Stimulated activated CD4-positive, alpha-beta T cell treated with anti-CD3 and anti-CD28 coated beads, TNF-alpha, amount 100 ng/mL, for 1 hour (primary cell): ENCODE results near the gene FBXL13.
"Not testable (repeated sequence)": the region's sequence is repeated elsewhere in the genome, so short reads cannot be mapped to it uniquely, and the experiment has no call there.

Experiments used
- DNase-seq, 3 donors: peaks; one replicate each; pipeline ENCODE4 v3.0.0-alpha.2; 2020; ENCODE audit warnings: low read depth in 3 of 3, low spot score in 1 of 3

The FBXL13 gene

GRCh38 chr7:102988088-102988487, 86.5 kb downstream of the FBXL13 start:
- DNase-seq: no peak

- DNase-seq: no peak
Observed at GRCh38 chr7:102985176-102985783, 89.3 kb downstream of the FBXL13 start.

DNA sequence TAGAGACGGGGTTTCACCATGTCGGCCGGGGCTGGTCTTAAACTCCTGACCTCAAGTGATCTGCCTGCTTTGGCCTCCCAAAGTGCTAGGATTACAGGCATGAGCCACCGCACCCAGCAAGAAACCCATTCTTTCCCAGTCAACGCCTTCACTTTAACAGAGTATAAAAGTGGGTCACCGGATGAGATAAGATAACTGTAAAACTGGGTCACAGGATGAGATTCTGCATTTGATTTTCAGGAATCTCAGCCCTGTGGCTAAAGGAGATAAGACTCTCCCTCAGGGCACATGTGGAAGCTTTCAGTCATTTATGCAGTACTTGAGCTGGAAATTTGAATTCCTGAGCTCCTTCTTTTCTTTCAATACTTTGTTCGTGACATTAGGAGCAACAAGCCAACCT, 91.0 kb downstream of the FBXL13 start:
- DNase-seq: no peak

GRCh38 chr7:102982235-102982634, 92.4 kb downstream of the FBXL13 start:
- no peak for DNase-seq

DNA sequence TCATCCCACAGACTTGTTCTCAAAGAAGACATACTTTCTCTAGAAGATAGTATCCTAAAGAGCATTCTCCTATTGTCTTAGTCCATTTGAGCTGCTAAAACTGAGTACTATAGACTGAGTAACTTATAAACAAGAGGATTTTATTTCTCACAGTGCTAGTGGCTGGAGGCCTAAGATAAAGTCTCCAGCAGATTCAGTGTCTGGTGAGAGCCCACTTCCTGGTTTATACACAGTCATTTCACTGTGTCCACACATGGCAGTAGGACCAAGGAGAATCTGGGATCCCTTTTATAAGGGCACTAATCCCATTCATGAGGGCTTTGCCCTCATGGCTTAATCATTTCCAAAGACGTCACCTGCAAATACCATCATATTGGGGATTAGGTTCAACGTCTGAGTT, 93.1 kb downstream of the FBXL13 start:
- DNase-seq: no peak

DNA sequence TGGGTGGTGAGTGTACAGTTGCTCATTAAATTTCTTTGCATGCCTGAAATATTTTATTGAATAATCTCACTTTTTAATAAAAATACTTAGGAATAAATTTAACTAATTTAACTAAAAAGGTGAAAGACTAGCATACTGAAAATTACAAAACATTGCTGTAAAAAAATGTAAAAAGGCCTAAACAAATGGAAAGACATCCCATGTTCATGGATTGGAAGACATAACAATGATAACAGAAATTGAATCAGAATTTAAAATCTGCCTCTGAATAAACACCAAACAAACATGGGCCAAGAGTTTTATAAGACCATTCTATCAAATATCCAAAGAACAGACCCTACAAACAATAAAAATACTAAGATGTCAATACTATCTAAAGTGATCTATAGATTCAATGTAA, 94.9 kb downstream of the FBXL13 start:
- DNase-seq: no peak

DNA sequence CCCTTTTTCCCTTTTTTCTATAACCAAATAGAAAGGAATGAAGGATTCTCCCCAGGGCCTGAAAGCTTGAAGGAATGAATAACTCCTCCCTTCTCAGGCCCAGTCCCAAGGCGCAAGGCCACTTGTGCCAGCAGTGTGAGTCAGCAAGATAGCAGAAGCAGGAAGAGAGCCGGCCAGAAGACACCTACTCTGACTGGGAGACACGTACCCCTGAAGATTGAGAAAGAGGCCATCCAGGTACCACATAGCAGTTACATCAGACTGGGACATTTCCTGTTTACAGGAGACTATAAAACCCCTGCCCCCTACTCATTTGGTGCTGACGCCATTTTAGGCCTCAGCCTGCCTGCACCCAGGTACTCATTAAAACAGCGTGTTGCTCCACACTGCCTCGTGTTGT, 96.3 kb downstream of the FBXL13 start:
- no peak for DNase-seq

- not testable (repeated sequence) for DNase-seq
Observed at GRCh38 chr7:102977586-102977985, 97.0 kb downstream of the FBXL13 start.

DNA sequence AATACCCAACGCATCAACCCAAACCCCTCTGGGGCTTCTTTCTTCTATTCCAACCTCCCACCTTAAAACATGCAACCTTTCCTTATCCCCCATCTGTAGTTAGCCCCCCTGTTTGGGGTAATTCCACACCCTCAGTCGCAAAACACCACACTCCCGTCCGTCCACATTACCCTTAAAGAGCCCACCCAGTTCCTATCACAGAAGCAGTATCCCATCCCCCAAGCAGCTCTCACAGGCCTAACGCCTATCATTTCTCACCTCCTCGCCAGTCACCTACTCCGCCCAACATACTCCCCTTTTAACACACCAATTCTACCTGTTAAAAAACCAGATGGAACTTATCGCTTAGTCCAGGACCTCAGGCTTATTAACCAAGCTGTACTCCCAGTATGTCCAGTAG, 98.1 kb downstream of the FBXL13 start:
- no peak for DNase-seq

- no peak for DNase-seq
Observed at GRCh38 chr7:102975854-102976253, 98.7 kb downstream of the FBXL13 start.

DNA sequence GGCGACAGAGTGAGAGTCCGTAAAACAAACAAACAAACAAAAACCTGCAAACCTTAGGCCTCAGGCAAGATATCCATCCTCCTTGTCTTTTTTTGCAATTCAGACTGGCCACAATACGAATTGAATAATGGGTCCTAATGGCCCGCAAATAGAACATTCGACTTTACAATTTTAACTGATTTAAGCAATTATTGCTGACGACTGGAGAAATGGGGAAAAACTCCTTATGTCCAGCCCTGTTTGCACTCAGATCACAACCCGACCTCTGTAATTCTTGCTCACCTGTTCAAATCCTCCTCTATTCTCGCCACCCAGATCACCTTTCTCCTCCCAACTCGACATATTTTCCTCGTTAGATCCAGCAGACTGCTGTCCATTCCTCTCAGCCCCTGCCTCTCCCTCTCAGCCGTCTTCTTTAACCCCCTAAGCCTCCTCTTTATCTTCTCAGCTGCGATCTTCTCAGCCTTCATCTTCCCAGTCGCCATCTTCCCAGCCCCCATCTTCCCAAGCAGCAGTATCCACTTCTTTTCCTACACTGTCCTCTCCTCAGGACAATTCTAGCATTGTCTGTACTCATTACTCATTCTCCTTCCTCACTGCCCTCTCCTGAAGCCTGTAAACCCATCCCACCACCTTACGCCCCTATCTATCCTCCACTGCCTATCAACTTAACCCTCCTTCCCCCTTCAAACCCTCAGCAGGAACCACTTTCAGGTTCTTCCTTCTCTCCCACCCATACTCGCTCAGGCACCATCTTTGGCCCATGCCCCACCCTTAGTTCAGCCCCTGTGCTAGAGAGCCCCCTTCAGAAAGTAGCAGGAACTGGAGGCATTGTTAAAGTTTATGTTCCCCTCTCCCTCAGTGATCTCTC, 100.0 kb downstream of the FBXL13 start:
- DNase-seq: no peak

- DNase-seq: no peak
Observed at GRCh38 chr7:102973096-102973802, 101.3 kb downstream of the FBXL13 start.

DNA sequence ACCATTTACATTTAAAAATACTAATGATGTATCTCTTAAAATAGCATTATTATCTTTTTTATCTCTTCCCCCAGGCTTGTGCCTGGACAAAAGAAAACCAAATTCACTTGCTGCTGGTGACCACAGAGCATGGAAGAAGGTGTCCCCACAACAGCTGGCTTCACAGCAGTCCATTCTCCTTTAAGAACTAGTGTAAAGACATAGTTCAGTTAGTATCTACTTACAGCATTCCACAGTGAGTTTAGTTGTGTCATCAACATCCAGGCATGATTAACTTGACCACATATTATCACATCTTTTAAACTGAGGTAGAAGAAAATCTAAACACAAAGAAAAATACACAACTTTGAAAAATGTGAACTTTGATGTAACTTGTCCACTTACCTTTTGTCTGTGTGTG, 106.8 kb downstream of the FBXL13 start:
- DNase-seq: no peak

- DNase-seq: no peak
Observed at GRCh38 chr7:102966465-102966864, 108.1 kb downstream of the FBXL13 start.

GRCh38 chr7:102961993-102962392, 112.6 kb downstream of the FBXL13 start:
- DNase-seq: not testable (repeated sequence)

DNA sequence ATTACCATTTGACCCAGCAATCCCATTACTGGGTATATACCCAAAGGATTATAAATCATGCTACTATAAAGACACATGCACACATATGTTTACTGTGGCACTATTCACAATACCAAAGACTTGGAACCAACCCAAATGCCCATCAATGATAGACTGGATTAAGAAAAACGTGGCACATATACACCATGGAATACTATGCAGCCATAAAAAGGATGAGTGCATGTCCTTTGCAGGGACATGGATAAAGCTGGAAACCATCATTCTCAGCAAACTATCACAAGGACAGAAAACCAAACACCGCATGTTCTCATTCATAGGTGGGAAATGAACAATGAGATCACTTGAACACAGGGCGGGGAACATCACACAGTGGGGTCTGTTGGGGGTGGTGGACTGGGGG, 116.6 kb downstream of the FBXL13 start:
- DNase-seq: not testable (repeated sequence)

DNA sequence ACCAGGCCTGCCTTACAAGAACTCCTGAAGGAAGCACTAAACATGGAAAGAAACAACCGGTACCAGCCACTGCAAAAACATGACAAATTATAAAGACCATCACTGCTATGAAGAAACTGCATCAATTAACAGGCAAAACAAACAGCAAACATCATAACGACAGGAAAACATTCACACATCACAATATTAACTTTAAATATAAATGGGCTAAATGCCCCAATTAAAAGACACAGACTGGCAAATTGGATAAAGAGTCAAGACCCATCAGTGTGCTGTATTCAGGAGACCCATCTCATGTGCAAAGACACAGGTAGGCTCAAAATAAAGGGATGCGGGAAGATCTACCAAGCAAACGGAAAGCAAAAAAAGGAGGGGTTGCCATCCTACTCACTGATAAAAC, 120.2 kb downstream of the FBXL13 start:
- DNase-seq: not testable (repeated sequence)

- no peak for DNase-seq
Observed at GRCh38 chr7:102953406-102953805, 121.2 kb downstream of the FBXL13 start.

DNA sequence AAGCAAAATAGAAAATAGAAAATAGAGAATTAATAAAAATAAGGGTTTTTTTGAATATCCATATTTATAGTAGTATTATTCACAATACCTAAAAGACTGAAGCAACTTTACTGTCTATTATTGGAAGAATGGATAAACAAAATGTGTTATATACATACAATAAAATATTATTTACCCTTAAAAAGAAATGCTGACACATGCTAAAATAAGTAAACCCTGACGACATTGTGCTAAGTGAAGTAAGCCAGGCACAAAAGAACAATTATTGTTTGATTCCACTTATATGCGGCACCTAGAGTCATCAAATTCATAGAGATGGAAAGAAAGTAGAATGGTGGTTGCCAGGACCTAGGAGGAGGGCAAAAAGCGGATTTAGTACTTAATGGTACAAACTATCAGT, 122.8 kb downstream of the FBXL13 start:
- DNase-seq: no peak

DNA sequence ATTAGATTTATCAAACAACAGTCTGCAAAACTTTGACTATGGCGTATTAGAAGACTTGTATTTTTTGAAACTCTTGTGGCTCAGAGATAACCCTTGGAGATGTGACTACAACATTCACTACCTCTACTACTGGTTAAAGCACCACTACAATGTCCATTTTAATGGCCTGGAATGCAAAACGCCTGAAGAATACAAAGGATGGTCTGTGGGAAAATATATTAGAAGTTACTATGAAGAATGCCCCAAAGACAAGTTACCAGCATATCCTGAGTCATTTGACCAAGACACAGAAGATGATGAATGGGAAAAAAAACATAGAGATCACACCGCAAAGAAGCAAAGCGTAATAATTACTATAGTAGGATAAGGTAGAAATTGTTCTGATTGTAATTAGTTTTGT, 130.4 kb downstream of the FBXL13 start:
- no peak for DNase-seq

DNA sequence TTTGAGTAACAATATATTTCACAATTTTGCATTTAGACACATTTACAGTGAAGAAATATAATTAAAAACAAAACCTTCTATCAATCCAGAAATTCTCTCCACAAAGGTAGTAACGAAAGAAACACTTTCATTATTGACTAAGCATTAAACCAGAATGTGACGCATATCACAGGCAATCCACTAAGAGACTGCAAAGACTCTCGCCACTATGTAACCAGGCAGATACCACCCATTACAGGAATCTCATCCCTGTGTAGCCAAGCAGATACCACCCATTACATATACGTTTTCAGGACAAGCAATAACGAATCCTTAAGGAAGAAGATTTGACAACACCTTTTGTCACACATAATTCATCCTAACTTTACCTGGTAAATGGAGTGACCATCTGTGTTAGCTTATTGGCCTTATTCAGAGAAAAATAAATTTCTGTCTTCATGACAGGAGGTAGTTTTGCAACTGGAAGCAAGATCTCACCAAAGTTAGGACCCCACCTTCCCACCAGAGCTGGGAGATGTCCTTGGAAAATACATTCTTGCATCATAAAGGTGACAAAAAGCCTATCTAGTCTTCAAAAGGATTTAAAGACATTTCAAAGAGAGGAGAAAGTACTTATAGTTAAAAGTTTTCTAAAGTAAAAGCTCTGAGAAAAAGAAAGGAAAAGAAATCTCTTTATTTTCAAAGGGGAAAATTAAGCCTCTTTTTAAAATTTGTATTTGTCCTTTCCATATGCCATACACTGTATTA, 131.0 kb downstream of the FBXL13 start:
- DNase-seq: no peak
